ELR (cell line): ENCODE results near the gene LCP1.

ENCODE experiments used
- DNase-seq: peaks from one replicate; pipeline ENCODE4 v3.0.0-alpha.2; 2015; ENCODE audit warnings: low read depth

The LCP1 gene

DNA sequence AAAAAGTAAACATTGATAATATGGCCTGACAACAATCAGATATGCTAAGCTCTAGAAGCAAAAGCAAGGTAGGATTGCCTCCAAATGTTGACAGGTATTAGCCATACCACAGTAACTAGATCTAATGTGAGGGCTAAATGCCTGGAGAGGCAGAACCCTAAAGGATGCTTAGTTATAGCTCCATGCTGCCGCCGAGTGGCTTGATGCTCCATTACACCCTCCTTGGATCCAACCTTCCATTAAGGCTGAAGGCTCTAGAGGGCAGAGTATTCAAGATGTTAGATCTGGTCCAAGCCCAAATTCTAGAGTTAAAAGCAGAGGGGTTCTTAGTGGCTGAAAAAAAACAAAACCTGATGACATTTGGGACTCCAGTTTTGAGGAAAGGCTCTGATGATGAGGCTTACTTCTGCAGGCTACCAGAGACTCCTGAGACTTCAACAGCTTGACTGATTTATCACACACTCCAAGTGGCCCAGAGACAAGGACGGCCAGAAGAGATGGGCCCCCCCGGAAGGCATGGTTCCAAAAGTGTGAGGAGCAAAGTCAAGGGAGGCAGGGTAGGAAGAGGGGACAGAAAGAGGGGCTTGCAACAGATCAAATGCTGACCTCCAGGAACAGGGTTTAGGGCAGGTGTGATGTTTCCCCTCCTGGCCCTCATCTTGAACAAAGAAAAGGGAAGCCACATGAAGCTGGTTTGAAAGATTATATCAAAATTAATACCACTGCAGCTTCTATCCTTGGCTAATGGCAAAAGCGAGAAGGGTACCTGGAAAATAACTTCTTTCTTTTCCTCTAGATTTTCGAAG, 55.2 kb downstream of the LCP1 start:
- DNase-seq: peak; percentile 82

- DNase-seq: no peak
Measured at GRCh38 chr13:46126056-46126455, 55.9 kb downstream of the LCP1 start.

GRCh38 chr13:46124967-46125933, 56.7 kb downstream of the LCP1 start:
- DNase-seq: peak; percentile 17

GRCh38 chr13:46124531-46124966, 57.4 kb downstream of the LCP1 start:
- DNase-seq: no peak

DNA sequence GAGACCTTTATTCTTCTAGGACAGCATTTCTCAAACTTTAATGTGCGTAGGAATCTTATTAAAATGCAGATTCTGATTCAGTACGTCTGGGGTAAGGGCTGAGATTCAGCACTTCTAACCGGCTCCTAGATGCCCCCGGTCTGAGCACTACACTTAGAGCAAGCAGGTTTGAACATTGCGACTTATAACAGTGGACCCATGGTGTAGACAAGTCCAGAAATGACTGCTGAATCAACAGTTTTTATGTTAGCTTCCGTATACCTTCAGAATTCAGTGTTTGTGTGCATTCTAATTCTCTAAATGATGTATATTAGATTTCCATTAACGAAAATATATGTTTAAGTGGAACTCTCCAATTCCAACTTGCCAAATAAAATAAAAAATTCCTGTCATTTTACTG, 59.7 kb downstream of the LCP1 start:
- DNase-seq: no peak

- DNase-seq: no peak
Measured at GRCh38 chr13:46121597-46122163, 60.3 kb downstream of the LCP1 start.

GRCh38 chr13:46121033-46121432, 60.9 kb downstream of the LCP1 start:
- DNase-seq: no peak

- peak; percentile 48 for DNase-seq
Measured at GRCh38 chr13:46119883-46120614, 61.9 kb downstream of the LCP1 start.

DNA sequence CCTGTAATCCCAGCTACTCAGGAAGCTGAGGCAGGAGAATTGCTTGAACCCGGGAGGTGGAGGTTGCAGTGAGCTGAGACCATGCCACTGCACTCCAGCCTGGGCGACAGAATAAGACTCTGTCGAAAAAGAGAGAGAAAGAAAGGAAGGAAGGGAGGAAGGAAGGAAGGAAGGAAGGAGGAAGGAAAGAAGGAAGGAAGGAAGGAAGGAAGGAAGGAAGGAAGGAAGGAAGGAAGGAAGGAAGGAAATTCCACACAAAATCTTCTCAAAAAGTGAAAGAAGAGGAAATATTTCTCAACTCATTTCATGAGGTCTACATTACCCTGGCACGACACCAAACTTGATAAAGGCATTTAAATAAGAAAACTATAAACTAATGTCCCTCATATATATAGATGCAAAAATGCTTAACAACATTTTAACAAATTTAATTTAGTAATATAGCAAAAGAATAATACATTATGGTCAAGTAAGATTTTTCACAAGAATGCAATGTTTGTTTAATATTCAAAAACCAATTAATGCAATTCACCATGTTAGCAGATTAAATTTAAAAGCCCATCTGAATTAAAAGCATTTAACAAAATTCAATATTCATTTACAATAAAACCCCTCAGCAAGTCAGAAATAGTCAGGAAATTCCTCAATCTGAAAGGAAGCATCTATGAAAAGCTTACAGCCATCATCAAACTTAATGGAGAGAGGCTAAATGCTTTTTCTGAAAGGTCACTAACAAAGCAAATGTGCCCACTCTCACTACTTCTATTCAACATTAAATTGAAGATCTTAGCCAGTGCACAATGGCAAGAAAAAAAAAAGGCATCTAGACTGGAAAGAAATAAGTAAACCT, 65.1 kb downstream of the LCP1 start:
- no peak for DNase-seq

GRCh38 chr13:46114613-46115012, 67.4 kb downstream of the LCP1 start:
- no peak for DNase-seq

- DNase-seq: peak; percentile 62
Measured at GRCh38 chr13:46113596-46113995, 68.4 kb downstream of the LCP1 start.

GRCh38 chr13:46111151-46111550, 70.8 kb downstream of the LCP1 start:
- DNase-seq: no peak

- no peak for DNase-seq
Measured at GRCh38 chr13:46109451-46109850, 72.5 kb downstream of the LCP1 start.

- DNase-seq: peak; percentile 28
Measured at GRCh38 chr13:46106839-46107371, 75.1 kb downstream of the LCP1 start.

- DNase-seq: no peak
Measured at GRCh38 chr13:46104868-46105267, 77.1 kb downstream of the LCP1 start, which contains the start of gene CPB2. TSS of gene CPB2 (minus strand) at chr13:46105033. CDS start at chr13:46105009, 24 bp downstream.

GRCh38 chr13:46103037-46103436, 78.9 kb downstream of the LCP1 start:
- DNase-seq: no peak

GRCh38 chr13:46102255-46102605, 79.7 kb downstream of the LCP1 start:
- no peak for DNase-seq

DNA sequence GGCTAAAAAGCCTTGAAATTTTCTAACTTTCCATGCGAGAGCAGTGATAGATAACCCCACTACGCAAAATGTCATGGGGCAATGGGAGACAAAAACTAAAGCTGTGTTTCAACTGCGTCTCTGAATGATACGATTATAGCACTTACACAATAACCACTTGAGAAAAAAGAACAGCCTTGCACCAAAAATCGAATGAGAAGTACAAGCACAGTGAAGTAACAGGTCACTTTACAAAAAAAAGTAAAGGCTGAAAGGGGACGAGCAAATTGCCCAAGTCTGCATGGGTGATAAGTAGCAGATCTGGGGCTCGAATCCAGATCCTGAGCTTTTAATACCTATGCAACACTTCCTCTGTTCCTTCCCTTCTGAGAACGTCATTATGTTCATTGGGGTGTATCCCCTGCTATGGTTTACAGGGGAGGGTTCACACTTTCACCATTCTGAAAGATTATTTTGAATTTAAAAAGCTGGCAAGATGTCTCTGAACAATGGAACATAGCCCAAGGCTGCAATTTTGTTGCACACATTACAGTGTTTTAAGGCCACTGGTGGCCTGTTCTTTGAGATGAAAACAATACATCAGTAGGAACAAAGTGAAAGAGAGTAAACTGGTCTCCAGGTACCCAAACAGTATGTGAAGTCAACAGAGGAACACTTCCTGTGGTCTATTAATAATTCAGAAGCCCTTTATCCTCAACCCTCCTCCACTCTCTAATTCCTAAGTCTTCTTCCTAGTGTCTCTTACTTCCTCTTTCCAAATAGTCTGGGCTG, 80.3 kb downstream of the LCP1 start:
- no peak for DNase-seq

GRCh38 chr13:46101002-46101401, 81.0 kb downstream of the LCP1 start:
- DNase-seq: no peak
